Stimulated activated CD4-positive, alpha-beta T cell treated with anti-CD3 and anti-CD28 coated beads, Interleukin-4, amount 100 ng/mL, for 4 hours (primary cell): ENCODE results near the gene CLIP2.
"Not testable (repeated sequence)": the region's sequence is repeated elsewhere in the genome, so short reads cannot be mapped to it uniquely, and the experiment has no call there.

ENCODE experiments used
- DNase-seq, 2 experiments: peaks; one replicate each; pipeline ENCODE4 v3.0.0-alpha.2; 2020

Gene CLIP2

DNA sequence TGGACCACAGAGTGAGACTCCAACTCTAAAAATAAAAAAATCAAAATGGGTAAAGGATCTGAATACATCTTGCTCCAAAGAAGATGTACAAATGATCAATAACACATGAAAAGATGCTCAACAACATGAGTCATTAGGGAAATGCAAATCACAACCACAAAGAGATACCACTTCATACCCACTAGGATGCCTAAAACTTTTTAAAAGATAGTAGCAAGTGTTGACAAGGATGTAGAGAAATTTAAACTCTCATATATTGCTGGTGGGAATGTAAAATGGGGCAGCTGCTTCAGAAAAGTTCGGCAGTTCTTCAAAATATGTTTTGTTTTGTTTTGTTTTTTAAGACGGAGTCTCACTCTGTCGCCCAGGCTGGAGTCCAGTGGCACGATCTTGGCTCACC is 118.8 kb downstream of the CLIP2 start:
- DNase-seq = no peak

DNA sequence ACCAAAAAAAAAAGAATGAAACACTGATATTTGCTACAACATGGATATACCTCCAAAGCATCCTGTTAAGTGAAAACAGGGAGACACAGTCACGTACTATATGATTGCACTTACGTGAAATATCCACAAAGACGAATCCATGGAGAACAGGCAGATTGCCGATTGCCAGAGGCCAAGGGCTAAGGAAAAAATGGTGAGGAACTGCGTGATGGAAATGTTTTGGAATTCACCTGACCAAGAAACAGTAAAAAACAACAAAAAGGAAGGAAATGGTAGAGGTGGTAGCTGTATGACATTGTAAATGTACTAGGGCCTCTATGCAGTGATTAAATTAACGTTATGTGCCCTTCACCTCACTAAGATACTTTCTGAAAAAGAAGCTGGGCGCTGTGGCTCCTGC is 120.4 kb downstream of the CLIP2 start:
- DNase-seq = no peak

DNA sequence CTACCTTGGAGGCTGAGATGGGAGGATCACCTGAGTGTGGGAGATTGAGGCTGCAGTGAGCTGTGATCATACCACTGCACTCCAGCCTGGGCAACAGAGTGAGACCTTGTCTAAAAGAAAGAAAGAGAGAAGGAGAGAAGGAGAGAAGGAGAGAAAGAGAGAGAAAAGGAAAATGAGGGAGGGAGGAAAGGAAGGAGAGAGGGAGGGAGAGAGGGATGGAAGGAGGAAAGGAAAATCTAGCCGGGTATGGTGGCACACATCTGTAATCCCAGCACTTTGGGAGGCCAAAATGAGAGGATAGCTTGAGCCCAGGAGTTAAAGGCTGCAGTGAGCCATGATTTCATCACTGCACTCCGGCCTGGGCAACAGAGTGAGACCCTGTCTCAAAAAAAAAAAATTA is 121.6 kb downstream of the CLIP2 start:
- no peak for DNase-seq

DNA sequence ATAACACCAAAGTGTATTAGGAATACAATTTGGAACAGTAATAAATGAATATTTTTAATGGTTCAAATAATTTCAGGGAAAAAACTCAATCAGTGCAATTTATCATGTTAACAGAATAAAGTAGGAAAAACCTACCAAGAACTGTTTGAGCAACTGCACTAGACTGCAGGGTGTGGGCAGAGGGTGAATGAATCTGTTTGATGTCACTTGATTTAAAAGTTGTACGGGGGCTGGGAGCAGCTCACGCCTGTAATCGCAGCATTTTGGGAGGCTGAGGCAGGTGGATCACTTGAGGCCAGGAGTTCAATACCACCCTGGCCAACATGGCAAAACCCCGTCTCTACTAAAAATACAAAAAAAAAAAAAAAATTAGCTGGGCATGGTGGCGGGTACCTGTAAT is 122.4 kb downstream of the CLIP2 start:
- DNase-seq = not testable (repeated sequence)

DNA sequence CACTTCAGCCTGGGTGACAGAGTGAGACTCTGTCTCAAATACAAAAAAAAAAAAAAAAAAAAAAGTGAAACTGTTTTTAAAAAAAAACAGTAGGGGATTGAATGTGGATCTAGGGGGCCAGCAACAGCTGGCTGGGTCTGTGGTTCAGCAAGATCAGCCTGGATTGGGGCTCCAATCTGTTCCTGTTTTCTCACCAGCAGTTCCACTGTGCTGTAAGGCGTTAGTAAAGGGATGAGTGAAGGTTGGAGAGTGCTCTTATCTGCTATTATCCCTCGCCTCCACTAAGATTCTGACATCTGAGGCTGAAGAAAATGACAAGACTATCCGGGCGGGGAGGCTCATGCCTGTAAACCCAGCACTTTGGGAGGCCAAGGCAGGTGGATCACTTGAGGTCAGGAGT is 122.8 kb downstream of the CLIP2 start:
- no peak for DNase-seq

DNA sequence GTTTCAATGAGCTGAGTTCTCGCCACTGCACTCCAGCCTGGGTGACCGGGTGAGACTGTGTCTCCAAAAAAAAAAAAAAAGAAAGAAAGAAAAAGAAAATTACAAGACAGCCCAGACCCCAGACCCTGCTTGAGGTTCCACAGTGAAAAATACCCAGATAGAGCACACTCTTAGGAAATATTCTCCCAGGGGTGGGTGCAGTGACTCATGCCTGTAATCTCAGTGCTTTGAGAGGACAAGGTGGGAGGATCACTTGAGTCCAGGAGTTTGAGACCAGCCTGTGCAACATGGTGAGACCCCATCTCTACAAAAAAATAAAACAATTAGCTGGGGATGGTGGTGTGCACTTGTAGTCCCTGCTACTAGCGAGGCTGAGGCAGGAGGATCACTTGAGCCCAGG is 123.4 kb downstream of the CLIP2 start:
- DNase-seq = no peak

DNA sequence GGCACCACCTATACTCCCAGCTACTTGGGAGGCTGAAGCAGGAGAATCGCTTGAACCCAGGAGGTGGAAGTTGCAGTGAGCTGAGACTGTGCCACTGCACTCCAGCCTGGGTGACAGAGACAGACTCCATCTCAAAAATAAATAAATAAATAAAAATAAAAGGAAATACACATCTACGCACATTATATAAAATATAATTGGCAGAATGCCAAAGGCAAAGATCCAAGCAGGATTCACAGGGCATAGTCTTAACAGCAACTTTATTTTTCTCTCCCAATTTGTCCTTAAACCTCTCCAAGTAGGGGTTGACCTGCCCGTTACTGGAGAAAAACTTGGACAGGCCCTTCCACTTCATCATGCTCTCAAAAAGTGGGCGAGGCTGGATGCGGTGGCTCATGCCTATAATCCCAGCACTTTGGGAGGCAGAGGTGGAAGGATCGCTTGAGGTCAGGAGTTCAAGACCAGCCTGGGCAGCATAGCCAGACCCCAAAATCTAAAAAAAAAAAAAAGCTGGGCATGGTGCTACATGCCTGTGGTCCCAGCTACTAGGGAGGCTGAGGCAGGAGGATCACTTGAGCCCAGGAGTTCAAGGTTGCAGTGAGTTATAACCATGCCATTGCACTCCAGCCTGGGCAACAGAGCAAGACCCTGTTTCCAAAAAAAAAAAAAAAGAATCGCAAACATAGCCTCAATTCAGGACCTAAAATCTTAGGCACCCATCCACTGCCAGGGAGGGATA is 125.6 kb downstream of the CLIP2 start:
- DNase-seq = not testable (repeated sequence)

DNA sequence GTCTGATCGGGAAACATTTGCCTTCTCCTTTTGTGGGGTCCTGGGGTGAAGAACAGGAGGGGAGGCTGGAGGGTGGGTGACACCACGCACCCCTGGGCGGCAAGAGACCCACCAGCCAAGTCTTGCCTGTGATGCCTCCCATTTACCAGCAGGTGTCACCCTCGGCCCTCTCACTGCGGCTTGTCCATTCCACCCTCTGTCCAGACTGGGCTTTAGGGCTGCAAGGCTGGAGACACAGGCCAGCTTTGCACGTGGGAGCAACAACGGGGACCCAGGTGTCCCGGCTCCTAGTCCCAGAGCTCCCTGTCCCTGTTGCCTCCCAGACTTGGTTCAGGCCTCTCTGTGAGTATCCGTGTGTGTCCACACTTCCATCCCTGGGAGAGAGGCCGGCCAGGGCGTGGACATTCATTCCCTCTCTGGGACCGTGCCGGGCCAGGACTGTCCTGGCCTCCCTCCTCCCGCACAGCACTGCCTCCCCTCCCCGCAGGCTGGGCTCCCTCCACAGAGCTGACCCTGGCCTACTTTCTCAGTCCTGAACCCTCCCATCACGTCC is 128.3 kb downstream of the CLIP2 start:
- peak; percentile 34 to 45 for DNase-seq

DNA sequence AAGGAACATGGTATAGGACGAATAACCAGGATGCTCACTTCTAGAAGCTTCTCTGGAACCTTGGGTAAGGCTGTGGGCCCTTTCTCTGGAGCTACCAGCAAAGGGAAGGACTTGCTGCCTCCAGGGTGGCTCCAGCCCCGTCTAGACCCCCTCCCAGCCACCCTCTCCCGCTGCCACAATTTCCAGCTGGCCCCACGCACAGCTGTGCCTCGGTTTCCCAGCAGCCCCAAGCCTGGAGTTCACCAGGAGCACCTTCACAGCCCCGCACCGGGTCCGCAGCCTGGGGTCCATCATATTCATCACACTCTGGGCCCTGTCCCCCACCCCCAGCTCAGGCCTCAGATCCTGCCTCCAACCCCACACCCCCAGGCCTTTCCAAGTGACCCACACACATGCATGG is 128.9 kb downstream of the CLIP2 start:
- DNase-seq = no peak

DNA sequence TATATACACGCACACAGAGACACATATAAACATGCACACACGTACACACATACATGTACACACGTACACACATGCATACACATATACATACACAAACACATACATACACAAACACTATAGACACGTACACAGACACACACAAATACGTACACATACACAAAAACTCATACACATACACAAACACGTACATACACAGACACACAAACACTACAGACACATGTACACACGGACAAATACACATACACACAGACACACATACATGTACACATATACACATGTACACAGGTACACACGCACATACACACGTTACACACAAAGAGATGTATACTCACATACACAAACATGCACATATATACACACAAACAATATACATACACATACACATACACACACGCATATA is 129.3 kb downstream of the CLIP2 start:
- no peak for DNase-seq

DNA sequence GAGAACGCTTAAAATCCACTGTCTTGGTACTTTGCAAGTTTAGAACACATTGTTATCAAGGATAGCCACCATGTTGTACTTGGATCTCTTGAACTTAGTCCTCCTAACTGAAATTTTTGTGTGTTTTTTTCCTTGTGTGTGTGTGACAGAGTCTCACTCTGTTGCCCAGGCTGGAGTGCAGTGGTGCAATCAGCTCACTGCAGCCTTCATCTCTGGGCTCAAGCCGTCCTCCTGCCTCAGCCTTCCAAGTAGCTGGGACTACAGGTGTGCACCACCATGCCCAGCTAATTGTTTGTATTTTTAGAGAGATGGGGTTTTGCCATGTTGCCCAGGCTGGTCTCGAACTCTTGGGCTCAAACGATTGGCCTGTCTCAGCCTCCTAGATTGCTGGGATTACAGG is 130.0 kb downstream of the CLIP2 start:
- DNase-seq = not testable (repeated sequence)

DNA sequence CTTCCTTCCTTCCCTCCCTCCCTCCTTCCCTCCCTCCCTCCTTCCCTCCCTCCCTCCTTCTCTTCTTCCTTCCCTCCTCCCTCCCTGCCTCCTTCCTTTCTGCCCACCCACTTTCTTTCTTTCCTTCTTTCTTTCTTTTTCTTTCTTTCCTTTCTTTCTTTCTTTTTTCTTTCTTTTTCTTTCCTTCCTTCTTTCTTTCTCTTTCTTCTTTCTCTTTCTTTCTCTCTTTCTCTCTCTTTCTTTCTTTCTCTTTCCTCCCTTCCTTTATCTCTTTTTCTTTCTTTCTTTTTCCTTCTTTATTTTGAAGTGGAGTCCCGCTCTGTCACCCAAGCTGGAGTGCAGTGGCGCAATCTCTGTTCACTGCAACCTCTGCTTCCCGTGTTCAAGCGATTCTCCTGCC is 130.8 kb downstream of the CLIP2 start:
- no peak for DNase-seq

DNA sequence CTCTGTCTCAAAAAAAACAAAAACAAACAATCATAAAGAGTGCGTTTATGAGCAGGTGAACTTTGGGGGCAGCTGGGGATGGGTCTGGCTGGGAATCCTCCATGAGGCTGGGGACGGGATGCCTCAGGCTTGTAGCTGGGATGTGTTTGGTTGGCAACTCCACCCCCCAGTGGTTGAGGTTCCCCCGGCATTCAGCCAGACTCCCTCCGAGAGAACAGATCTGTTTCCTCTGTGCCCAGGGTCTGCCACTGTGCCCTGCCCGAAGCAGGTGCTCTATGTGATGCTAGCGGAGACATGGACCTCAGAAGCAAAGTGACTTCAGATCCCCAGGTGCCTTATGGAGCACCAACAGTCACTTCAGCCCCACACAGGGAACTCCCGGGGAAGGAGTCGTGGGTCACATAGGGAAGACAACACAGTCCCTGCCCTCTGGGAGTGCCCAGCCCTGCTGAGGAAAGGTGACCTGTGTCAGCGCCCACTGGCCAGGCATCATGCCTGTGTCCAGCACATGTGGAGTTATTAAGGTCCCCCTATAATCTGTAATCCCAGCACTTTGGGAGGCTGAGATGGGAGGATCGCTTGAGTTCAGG is 135.2 kb downstream of the CLIP2 start:
- DNase-seq = no peak

DNA sequence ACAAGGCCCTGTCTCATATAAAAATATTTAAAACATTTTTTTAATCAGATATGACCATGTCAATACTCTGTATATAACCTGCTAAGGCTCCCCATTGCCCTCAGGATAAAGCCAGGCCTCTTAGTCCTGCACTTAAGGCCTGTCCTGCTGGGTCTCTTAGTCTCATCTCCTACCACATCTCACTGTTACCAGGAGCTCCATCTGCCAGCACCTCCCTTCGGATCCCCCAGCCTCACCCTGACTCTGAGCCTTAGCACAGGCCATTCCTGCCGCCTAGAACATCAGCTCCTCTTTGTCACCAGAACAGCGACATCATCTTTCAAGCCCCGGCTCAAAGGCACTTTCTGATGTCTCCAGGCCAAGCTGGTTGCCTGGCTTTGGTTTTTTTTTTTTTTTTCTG is 138.8 kb downstream of the CLIP2 start:
- no peak for DNase-seq

DNA sequence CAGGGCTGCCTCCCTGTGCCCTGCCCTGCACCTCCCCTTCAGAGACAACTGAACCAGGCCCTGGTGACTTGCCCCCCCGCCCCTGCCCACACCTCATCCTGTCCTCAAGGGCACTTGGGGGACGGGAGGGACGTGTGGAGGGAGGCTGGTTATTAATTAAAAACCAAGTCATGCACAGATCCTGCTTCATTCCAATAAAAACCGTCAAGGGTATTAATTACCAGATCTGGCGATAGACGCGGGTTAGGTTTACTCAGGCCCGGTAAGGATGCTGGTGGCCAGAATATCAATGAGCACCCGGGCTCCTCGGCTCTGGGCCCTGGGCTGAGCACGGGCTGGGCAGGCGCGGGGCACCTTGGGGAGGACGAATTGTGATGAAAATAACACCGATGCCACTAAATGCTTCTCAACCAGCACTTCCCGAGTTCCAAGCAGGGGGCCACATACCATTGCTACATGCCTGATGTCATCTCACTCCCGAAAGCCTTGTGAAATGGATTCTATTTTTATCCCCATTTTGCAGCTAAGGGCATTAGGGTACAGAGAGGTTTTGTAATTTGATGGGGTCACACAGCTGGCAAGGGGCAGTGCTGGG is 140.0 kb downstream of the CLIP2 start:
- no peak for DNase-seq

DNA sequence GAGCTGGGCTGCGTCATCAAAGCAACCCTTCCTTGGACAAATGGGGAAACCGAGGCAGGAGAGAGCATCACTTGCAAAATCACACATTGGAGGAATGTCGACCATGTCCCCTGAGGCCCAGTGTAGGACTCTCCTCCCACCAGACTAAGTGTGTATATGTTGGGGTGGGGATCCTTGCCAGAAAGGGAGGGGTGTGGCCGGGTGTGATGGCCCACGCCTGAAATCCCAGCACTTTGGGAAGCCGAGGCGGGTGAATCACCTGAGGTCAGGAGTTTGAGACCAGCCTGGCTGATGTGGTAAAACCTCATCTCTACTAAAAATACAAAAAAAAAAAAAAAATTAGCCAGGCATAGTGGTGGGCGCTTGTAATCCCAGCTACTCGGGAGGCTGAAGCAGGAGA is 141.2 kb downstream of the CLIP2 start:
- DNase-seq = not testable (repeated sequence)

DNA sequence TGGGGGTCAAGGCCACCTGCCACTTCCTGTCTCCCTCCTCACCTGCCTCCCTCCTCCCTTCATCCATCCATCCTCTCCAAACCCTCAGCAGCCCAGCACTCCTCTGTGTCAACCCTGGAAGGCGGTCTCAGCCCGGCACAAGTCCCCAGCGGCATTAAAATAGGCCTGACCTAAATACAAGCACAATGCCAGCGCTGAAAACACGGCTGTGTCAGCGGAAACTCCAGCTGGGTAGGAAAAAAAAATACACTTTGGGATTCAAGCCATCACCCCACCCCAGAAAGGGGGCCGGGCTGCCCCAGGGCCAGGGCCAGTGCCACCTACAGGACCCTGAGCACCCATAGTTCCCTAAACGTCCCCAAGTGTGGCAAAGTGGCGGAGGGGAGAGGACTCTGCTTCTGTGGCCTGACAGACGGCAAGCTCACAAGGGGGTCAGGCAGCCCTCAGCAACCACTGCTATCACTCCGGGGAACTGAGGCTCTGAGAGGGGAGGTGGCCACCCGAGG is 141.8 kb downstream of the CLIP2 start:
- DNase-seq = no peak

DNA sequence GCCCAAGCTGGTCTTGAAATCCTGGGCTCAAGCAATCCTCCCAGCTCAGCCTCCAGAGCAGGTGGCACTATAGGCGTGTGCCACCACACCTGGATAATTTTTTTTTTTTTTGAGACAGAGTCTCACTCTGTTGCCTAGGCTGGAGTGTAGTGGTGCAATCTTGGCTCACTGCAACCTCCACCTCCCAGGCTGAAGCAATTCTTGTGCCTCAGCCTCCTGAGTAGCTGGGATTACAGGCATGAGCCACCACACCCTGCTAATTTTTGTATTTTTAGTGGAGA is 148.0 kb downstream of the CLIP2 start:
- not testable (repeated sequence) for DNase-seq

DNA sequence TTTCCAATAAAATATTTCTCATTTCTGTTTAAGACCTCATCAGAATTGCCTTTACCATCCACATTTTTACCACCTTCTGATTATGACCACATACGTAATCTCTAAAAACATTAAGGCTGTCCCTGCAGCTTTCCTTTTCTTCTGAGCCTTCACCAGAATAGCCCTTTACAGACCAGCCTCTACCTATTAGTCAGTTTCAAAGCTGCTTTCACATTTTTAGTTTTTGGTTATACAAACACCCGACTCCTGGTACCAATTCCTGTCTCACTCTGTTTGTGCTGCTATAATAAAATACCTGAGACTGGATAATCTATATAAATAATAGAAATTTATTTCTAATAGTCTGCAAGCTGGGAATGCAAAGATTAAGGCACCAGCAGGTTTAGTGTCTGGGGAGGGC is 149.1 kb downstream of the CLIP2 start:
- DNase-seq = no peak

DNA sequence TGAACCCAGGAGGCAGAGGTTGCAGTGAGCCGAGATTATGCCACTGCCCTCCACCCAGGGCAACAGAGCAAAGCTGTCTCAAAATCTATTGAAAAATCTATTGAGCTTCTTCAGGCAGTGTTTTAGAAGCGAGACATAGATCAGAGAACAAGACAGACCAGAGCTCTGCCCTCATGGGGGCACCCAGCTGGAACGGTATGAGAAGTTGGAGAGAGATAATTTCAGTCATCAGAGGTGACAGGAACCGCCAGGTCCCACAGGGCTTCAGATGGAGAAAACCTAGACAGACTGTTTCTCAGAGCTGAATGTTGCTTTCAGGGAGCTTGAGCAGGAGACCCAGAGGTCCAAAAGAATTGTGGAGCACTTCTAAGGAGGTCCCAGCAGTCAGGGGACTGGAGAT is 150.3 kb downstream of the CLIP2 start:
- DNase-seq = no peak

DNA sequence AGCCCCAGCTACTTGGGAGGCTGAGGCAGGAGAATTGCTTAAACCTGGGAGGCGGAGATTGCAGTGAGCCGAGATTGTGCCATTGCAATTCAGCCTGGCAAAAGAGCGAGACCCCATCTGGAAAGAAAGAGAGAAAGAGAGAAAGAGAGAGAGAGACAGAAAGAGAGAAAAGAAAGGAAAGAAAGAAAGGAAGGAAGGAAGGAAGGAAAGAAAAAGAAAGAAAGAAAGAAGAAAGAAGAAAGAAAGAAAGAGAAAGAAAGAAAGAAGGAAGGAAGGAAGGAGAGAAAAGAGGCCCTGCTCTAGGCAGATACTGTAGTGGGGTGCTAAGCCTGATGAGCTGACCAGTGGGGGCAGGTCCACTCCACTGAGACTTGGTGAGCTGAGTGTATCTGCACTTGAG is 150.9 kb downstream of the CLIP2 start:
- DNase-seq = not testable (repeated sequence)

DNA sequence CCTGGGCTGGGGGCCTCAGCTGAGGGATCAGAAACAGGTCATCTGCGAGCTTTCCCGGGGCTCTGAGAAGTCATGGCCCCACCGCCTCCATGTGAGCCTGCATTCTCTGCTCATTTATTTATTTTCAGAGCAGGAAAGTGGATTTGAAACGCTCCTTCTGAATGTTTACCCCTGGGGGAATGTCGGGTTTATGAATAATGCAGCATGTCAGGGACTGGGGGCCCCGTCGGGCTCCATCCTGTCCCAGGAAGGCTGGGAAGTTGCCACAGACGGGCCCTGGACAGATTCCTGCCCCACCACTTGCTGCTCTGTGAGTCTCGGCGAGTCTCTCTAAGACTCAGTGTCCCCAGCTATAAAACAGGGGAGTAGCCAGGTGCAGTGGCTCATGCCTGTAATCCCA is 152.6 kb downstream of the CLIP2 start:
- DNase-seq = no peak

DNA sequence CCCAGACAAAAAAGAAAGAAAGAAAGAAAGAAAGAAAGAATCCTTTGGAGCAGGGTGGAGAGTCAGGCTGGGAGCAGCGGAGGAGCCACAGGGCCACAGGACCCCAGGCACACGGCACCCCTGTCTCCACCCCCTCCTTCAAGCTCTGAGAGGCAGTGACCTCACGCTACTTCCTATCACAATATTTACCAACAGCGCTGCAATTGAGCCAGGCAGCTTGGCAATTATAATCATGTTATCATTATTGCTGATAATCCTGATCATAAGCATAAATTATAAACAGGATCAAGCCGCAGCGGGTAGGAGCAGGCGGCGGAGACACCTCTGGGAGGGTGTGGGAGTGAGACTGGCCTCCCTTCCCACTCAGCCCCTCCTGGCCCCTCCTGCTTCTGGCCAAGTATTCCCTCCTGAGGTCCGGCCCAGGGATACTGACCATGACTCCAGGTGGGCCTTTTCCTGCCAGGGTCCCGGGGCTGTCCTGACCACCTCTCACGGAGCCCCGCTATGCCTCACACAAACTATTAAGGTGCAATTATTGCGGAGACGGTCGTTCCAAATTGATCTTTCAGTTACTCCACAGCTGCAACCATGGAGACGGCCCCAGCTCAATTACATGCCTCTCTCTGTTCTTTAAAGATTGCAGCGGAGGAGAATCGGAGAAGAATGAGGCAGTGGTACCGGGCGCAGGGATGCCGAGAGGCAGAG is 154.5 kb downstream of the CLIP2 start:
- no peak for DNase-seq

DNA sequence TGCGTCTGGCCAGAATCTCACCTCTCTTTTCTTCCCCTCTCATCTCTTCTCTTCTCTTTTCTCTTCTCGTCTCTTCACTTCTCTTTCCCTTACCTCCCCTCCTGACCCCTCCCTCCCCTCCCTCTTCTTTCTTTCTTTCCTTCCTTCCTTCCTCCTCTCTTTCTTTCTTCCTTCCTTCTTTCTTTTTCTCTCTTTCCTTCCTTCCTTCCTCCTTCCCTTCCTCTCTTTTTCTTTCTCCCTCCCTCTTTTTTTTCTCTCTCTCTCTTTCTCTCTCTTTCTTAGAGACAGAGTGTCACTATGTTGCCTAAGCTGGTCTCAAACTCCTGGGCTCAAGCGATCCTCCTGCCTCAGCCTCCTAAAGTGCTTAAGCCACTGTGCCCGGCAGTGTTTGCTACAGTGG is 159.9 kb downstream of the CLIP2 start:
- DNase-seq = no peak
